ENCODE data around the gene NPC1.
"Not testable (repeated sequence)": the region's sequence is repeated elsewhere in the genome, so short reads cannot be mapped to it uniquely, and the experiment has no call there.

Gene NPC1

GRCh38 chr18:23526501-23527063 lies 59.7 kb downstream of the NPC1 start:
- no peak for DNase-seq (ENCODE audit: low read depth in 4 of 4, low spot score in 1 of 4)

GRCh38 chr18:23524213-23524707 lies 62.0 kb downstream of the NPC1 start:
- no peak for DNase-seq (ENCODE audit: low read depth in 4 of 4, low spot score in 1 of 4)

- DNase-seq (ENCODE audit: low read depth in 4 of 4, low spot score in 1 of 4), result no peak
Observed at GRCh38 chr18:23523429-23524212, 62.7 kb downstream of the NPC1 start.

- no peak for DNase-seq (ENCODE audit: low read depth in 4 of 4, low spot score in 1 of 4)
Observed at GRCh38 chr18:23521907-23522306, 64.4 kb downstream of the NPC1 start.

GRCh38 chr18:23521271-23521670 lies 65.0 kb downstream of the NPC1 start:
- DNase-seq (ENCODE audit: low read depth in 4 of 4, low spot score in 1 of 4), result no peak

- DNase-seq (ENCODE audit: low read depth in 4 of 4, low spot score in 1 of 4), result no peak
Observed at GRCh38 chr18:23519734-23520133, 66.6 kb downstream of the NPC1 start.

- DNase-seq (ENCODE audit: low read depth in 4 of 4, low spot score in 1 of 4), result peak; percentile 49 to 60 (median 55)
Observed at GRCh38 chr18:23515911-23516546, 70.3 kb downstream of the NPC1 start.

GRCh38 chr18:23512641-23513040 lies 73.7 kb downstream of the NPC1 start:
- DNase-seq (ENCODE audit: low read depth in 4 of 4, low spot score in 1 of 4), result no peak

GRCh38 chr18:23512216-23512615 lies 74.1 kb downstream of the NPC1 start:
- DNase-seq (ENCODE audit: low read depth in 4 of 4, low spot score in 1 of 4), result not testable (repeated sequence)

GRCh38 chr18:23510923-23511322 lies 75.4 kb downstream of the NPC1 start:
- not testable (repeated sequence) for DNase-seq (ENCODE audit: low read depth in 4 of 4, low spot score in 1 of 4)

GRCh38 chr18:23506393-23506792 lies 79.9 kb downstream of the NPC1 start:
- DNase-seq (ENCODE audit: low read depth in 4 of 4, low spot score in 1 of 4), result no peak

GRCh38 chr18:23504720-23505119 lies 81.6 kb downstream of the NPC1 start:
- no peak for DNase-seq (ENCODE audit: low read depth in 4 of 4, low spot score in 1 of 4)

GRCh38 chr18:23503963-23504344 lies 82.4 kb downstream of the NPC1 start:
- no peak for DNase-seq (ENCODE audit: low read depth in 4 of 4, low spot score in 1 of 4)

GRCh38 chr18:23503038-23503962 lies 83.0 kb downstream of the NPC1 start, which contains the start of gene RMC1:
RMC1 (plus strand) TSS chr18:23503511; CDS start chr18:23503619, 108 bp downstream.
- peak; percentile 97 to 99 (median 98) for DNase-seq (ENCODE audit: low read depth in 4 of 4, low spot score in 1 of 4)

GRCh38 chr18:23502516-23503037 lies 83.7 kb downstream of the NPC1 start:
- DNase-seq (ENCODE audit: low read depth in 4 of 4, low spot score in 1 of 4), result no peak

- no peak for DNase-seq (ENCODE audit: low read depth in 4 of 4, low spot score in 1 of 4)
Observed at GRCh38 chr18:23501626-23502025, 84.7 kb downstream of the NPC1 start.

- no peak for DNase-seq (ENCODE audit: low read depth in 4 of 4, low spot score in 1 of 4)
Observed at GRCh38 chr18:23499291-23499781, 87.0 kb downstream of the NPC1 start.

GRCh38 chr18:23498877-23499276 lies 87.4 kb downstream of the NPC1 start:
- peak; percentile 43 to 50 (median 46) for DNase-seq (ENCODE audit: low read depth in 4 of 4, low spot score in 1 of 4)

- DNase-seq (ENCODE audit: low read depth in 4 of 4, low spot score in 1 of 4), result no peak
Observed at GRCh38 chr18:23498117-23498516, 88.2 kb downstream of the NPC1 start.

- no peak for DNase-seq (ENCODE audit: low read depth in 4 of 4, low spot score in 1 of 4)
Observed at GRCh38 chr18:23495723-23496440, 90.4 kb downstream of the NPC1 start.
